Measurements from ENCODE around the gene HIF3A. TPM values are rescaled to one million over a fixed set of nuclear protein-coding genes. Genes with fewer than 3 reads are reported as not detected.

Gene HIF3A
- total and polyA plus RNA-seq, 9 of the 15 experiments (the other 6 are each of a cell fraction or from before 2014, with no cell fraction given) = 0.29 TPM; not detected in 8

DNA sequence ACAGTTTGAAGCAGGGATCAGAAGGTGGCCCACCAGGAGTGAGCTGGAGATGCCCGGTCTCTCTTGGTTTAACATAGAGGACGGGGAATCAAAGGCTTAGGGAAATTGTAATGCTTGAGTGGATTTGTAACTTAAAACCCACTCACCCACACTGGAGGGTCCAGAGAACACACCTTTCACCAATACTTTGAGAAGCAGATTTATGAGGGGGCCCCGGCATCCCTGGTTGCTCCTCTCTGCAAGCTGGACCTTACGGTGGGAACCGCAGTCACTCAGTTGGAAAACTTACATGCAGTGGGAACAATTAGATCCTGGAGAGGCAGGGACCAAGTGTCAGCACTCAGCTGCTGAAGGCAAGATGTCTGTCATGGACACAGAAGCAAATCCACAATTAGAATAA, 70.6 kb downstream of the HIF3A start (continued):
- no peak for TF ChIP-seq TAF15 (IDR thresholded peaks at IDR 0.05; ENCODE audit: low read depth, low read length)

DNA sequence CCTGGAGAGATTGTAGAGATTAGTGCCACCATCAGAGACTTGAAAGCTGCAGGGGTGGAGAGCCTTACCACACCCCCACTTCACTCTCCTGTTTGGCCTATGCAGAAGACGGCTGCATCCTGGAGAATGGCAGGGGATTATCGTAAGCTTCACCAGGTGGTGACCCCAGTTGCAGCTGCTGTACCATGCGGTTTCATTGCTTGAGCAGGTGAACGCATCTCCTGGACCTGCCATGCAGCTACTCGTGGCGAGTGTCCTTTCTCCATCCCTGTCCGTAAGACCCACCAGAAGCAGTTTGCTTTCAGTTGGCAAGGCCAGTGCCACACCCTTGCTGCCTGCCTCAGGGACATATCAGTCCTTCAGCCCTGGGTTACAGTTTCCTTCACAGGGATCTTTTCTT, 71.3 kb downstream of the HIF3A start:
- no peaks in the 10 kb centered on the region for H3K9me3 ChIP-seq (replicated peaks; ENCODE audit: control insufficient read depth, insufficient read depth, low read depth, low read length)
- CTCF ChIA-PET (ENCODE audit: low intra/inter-chr PET ratio) = no interaction called here
- no peak for FAIRE-seq
- in situ Hi-C loops (cut with MboI) = no loop called here
- no TSS peak for BruUV-seq (replicated peaks)
- no peak overlapping the region for H3K4me3 ChIP-seq
- no peak overlapping the region for H3K4me2 ChIP-seq (ENCODE audit: insufficient read depth, low read length)
- no peak overlapping the region for H3K27ac ChIP-seq (ENCODE audit: extremely low read depth, low read depth, low read length)
- H3K4me1 ChIP-seq (replicated peaks in 1 of 2; ENCODE audit: control insufficient read depth in 2 of 2, insufficient read depth in 2 of 2, low read length in 2 of 2) = peaks cover 0 to 4% of the 10 kb centered on the region in 2 experiments; a peak in 1 of 5 replicates
- no peak overlapping the region for H2AFZ ChIP-seq (ENCODE audit: low read depth, low read length)
- POLR2A ChIA-PET = interaction anchor here (0.7 to 1.3 kb wide), 5 partner anchors 10 to 174 kb away, joined by 3 to 5 read pairs (median 4); no protein-coding TSS in a partner anchor
- intact Hi-C loops (cut with micrococcal nuclease) = no loop called here
- H3K9me1 ChIP-seq (ENCODE audit: control insufficient read depth, insufficient read depth, low read length) = no peaks in the 10 kb centered on the region
- H3K36me3 ChIP-seq (ENCODE audit: control insufficient read depth, insufficient read depth, low read length) = peaks cover 75% of the 10 kb centered on the region
- ATAC-seq = no peak
- 94% methylated on average over 7 of the region's 7 CpGs for WGBS (ENCODE audit: insufficient coverage, low coverage, missing lambda C conversion rate)
- peaks cover 3% of the 10 kb centered on the region; the same call in 1 of the 2 replicates for H4K20me1 ChIP-seq (replicated peaks; ENCODE audit: control insufficient read depth, insufficient read depth, low read length)
- TF ChIP-seq ZNF583 (CRISPR knock-in tag; IDR thresholded peaks at IDR 0.05) = no peak
- TF ChIP-seq SP2 (IDR thresholded peaks at IDR 0.05; ENCODE audit: extremely low read depth, low read depth, low read length, poor library complexity, severe bottlenecking) = no peak
- TF ChIP-seq, protein P1, sequence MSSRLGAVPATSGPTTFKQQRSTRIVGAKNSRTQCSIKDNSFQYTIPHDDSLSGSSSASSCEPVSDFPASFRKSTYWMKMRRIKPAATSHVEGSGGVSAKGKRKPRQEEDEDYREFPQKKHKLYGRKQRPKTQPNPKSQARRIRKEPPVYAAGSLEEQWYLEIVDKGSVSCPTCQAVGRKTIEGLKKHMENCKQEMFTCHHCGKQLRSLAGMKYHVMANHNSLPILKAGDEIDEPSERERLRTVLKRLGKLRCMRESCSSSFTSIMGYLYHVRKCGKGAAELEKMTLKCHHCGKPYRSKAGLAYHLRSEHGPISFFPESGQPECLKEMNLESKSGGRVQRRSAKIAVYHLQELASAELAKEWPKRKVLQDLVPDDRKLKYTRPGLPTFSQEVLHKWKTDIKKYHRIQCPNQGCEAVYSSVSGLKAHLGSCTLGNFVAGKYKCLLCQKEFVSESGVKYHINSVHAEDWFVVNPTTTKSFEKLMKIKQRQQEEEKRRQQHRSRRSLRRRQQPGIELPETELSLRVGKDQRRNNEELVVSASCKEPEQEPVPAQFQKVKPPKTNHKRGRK (tag; IDR thresholded peaks at IDR 0.05) = no peak
- TF ChIP-seq ZNF316 (IDR thresholded peaks at IDR 0.05) = no peak
- TF ChIP-seq MXI1 (IDR thresholded peaks at IDR 0.05; ENCODE audit: low read depth, low read length) = no peak
- no peak for TF ChIP-seq ARID2 (IDR thresholded peaks at IDR 0.05)
- H3K79me2 ChIP-seq (ENCODE audit: control insufficient read depth, insufficient read depth, low read length) = peaks cover 41% of the 10 kb centered on the region
- no peak for DNase-seq (ENCODE audit: extremely low read depth in 1 of 4, low spot score in 3 of 4)
- no peak overlapping the region for H3K9ac ChIP-seq (ENCODE audit: insufficient read depth in 1 of 2, low read depth in 2 of 2, low read length in 2 of 2)
- H3K27me3 ChIP-seq (ENCODE audit: control insufficient read depth in 2 of 2, insufficient read depth in 2 of 2, low read length in 2 of 2) = no peaks in the 10 kb centered on the region
